Activated CD8-positive, alpha-beta memory T cell treated with anti-CD3 and anti-CD28 coated beads, Interleukin-2, amount 10 ng/mL, durations not matched to agents 7 days and 5 days (primary cell): ENCODE measurements around the gene RHOJ. TPM values are rescaled to one million over a fixed set of nuclear protein-coding genes. Genes with fewer than 3 reads are reported as not detected.
"Not testable (repeated sequence)": the region's sequence is repeated elsewhere in the genome, so short reads cannot be mapped to it uniquely, and the experiment has no call there.

Experiments used
- ATAC-seq: fragments of 150-1000 bp; cut with Tn5 transposase; one replicate; pipeline ENCODE4 v1.10.0; 2021; ENCODE audit warnings: moderate library complexity
- CTCF ChIA-PET: fragments of 350-600 bp; sonication (Branson Sonifier 250); formaldehyde crosslinking; loops from one replicate; lab custom pipeline; 2021; ENCODE audit warnings: antibody characterized with exemption; lab: Charles Lee
- DNase-seq: peaks from one replicate; pipeline ENCODE4 v3.0.0-alpha.2; 2020
- H3K27ac Mint-ChIP-seq: one replicate; pipeline ENCODE4 v1.8.0; 2021; ENCODE audit warnings: mild to moderate bottlenecking, mixed read lengths
- H3K27me3 Mint-ChIP-seq: one replicate; pipeline ENCODE4 v1.8.0; 2021; ENCODE audit warnings: mixed read lengths
- H3K36me3 Mint-ChIP-seq: one replicate; pipeline ENCODE4 v1.8.0; 2021; ENCODE audit warnings: mild to moderate bottlenecking, mixed read lengths
- H3K4me1 Mint-ChIP-seq: one replicate; pipeline ENCODE4 v1.8.0; 2021; ENCODE audit warnings: mixed read lengths
- H3K4me3 Mint-ChIP-seq: one replicate; pipeline ENCODE4 v1.8.0; 2021; ENCODE audit warnings: mild to moderate bottlenecking, moderate library complexity, mixed read lengths
- H3K9me3 Mint-ChIP-seq: one replicate; pipeline ENCODE4 v1.8.0; 2022; ENCODE audit warnings: low read depth, mixed read lengths
- total RNA-seq, 2 experiments: library from RNA; stranded (reverse); gene quantifications; one replicate each; pipeline ENCODE4 v1.2.3, GENCODE V29; 2021

Gene RHOJ
- not detected for total RNA-seq

DNA sequence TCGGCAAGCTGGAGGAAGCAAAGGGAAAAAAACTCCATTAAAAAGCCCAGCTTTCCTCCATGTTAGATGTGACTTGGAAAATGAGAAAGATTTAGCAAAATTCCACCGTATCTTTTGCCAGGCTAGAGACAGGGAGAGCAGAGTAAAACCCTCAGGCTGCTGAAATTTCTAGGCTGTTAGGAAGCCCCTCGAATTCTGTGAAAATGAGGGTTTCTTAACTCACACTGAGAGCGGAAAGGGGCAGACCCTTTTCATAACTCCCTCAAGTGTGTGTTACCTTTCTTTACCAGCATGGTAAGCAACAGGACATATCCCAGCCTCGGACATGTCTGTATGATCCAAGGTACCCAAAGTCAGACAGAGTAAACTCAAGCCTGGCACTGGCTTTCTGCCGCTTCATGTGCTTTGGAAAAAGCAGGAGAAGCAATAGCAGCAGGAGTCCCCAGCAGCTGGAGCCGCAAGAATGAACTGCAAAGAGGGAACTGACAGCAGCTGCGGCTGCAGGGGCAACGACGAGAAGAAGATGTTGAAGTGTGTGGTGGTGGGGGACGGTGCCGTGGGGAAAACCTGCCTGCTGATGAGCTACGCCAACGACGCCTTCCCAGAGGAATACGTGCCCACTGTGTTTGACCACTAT is at the start of gene RHOJ:
TSS of gene RHOJ (plus strand) at position 37 of the 637 bp plus-strand sequence. CDS start at position 464, 427 bp downstream.
- Mint-ChIP-seq H3K36me3 (no peaks in the 10 kb centered on the region), H3K4me1 (no peaks in the 10 kb centered on the region), H3K9me3 (no peaks in the 10 kb centered on the region), H3K4me3 (no peak within 1 kb of the TSS), H3K27ac (no peak within 1 kb of the TSS), H3K27me3 (peaks cover 12% of the 10 kb centered on the region)
- DNase-seq, result no peak
- CTCF ChIA-PET, result no interaction called here
- ATAC-seq, result no peak

- DNase-seq (no peak), ATAC-seq (no peak)
- no peaks in the 10 kb centered on the region for H3K27me3 Mint-ChIP-seq
Measured at GRCh38 chr14:63155511-63156185, 48.6 kb upstream of the RHOJ start.

DNA sequence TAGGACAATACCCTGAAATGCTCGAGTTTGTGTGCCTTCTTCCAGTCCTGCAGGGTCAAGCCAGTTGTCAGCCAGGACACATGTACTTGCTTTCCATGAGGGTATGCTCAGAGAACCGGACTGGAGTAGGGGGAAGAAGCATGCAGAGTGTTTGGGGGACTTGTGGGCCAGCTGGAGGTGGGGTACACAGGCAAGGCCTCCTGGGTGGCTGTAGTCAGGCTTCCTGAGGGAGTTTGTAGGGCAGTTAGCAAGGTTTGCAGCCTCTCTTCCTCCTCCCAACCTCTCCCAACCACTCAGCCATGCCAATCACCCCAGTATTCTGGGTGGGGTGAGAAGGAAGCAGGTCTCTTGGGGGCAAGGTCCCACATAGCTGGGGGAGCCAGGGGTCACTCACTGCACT is 47.0 kb upstream of the RHOJ start:
- CTCF ChIA-PET, result no interaction called here
- Mint-ChIP-seq H3K4me3 (no peak overlapping the region), H3K36me3 (no peaks in the 10 kb centered on the region), H3K9me3 (no peaks in the 10 kb centered on the region), H3K27ac (no peak overlapping the region), H3K4me1 (no peaks in the 10 kb centered on the region), H3K27me3 (no peaks in the 10 kb centered on the region)
- no peak for ATAC-seq
- no peak for DNase-seq

More at GRCh38 chr14:63155511-63156185, 48.6 kb upstream of the RHOJ start:
- Mint-ChIP-seq H3K27ac (no peak overlapping the region), H3K36me3 (no peaks in the 10 kb centered on the region), H3K9me3 (no peaks in the 10 kb centered on the region), H3K4me3 (no peak overlapping the region), H3K4me1 (no peaks in the 10 kb centered on the region)
- CTCF ChIA-PET, result no interaction called here

- ATAC-seq, result no peak
- Mint-ChIP-seq H3K27ac (no peak overlapping the region), H3K27me3 (no peaks in the 10 kb centered on the region)
Measured at GRCh38 chr14:63163306-63163705, 40.9 kb upstream of the RHOJ start.

GRCh38 chr14:63164108-63164683 is 40.0 kb upstream of the RHOJ start:
- H3K4me3 Mint-ChIP-seq, result no peak overlapping the region
- DNase-seq (no peak), ATAC-seq (no peak)
- no peaks in the 10 kb centered on the region for H3K9me3 Mint-ChIP-seq
- no peaks in the 10 kb centered on the region for H3K27me3 Mint-ChIP-seq
- no peak overlapping the region for H3K27ac Mint-ChIP-seq
- CTCF ChIA-PET, result no interaction called here
- H3K4me1 Mint-ChIP-seq, result no peaks in the 10 kb centered on the region
- H3K36me3 Mint-ChIP-seq, result no peaks in the 10 kb centered on the region

More at GRCh38 chr14:63163306-63163705, 40.9 kb upstream of the RHOJ start:
- Mint-ChIP-seq H3K36me3 (no peaks in the 10 kb centered on the region), H3K4me3 (no peak overlapping the region), H3K9me3 (no peaks in the 10 kb centered on the region), H3K4me1 (no peaks in the 10 kb centered on the region)
- DNase-seq, result no peak
- CTCF ChIA-PET, result no interaction called here

DNA sequence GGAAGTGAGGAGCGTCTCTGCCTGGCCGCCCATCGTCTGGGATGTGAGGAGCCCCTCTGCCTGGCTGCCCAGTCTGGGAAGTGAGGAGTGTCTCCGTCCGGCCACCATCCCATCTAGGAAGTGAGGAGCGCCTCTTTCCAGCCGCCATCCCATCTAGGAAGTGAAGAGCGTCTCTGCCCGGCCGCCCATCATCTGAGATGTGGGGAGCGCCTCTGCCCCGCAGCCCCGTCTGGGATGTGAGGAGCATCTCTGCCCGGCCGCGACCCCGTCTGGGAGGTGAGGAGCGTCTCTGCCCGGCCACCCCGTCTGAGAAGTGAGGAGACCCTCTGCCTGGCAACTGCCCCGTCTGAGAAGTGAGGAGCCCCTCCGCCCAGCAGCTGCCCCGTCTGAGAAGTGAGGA is 39.0 kb upstream of the RHOJ start:
- H3K27ac Mint-ChIP-seq, H3K9me3 Mint-ChIP-seq, H3K27me3 Mint-ChIP-seq, CTCF ChIA-PET, ATAC-seq, H3K36me3 Mint-ChIP-seq, H3K4me1 Mint-ChIP-seq, H3K4me3 Mint-ChIP-seq, DNase-seq: not testable (repeated sequence)

GRCh38 chr14:63167044-63167443 is 37.2 kb upstream of the RHOJ start:
- Mint-ChIP-seq H3K27ac (no peak overlapping the region), H3K4me1 (no peaks in the 10 kb centered on the region), H3K36me3 (no peaks in the 10 kb centered on the region), H3K9me3 (no peaks in the 10 kb centered on the region), H3K4me3 (no peak overlapping the region), H3K27me3 (peaks cover 5% of the 10 kb centered on the region)
- CTCF ChIA-PET, result no interaction called here
- DNase-seq (no peak), ATAC-seq (no peak)

GRCh38 chr14:63174760-63175191 is 29.5 kb upstream of the RHOJ start:
- peaks cover 5% of the 10 kb centered on the region for H3K27me3 Mint-ChIP-seq
- DNase-seq (no peak), ATAC-seq (no peak)
- CTCF ChIA-PET, result interaction anchor here (0.6 to 1.2 kb wide), 3 partner anchors 9 to 197 kb away, joined by 3 to 7 read pairs (median 3); no protein-coding TSS in a partner anchor
- H3K4me1 Mint-ChIP-seq, result no peaks in the 10 kb centered on the region
- H3K9me3 Mint-ChIP-seq, result no peaks in the 10 kb centered on the region
- no peak overlapping the region for H3K4me3 Mint-ChIP-seq
- no peaks in the 10 kb centered on the region for H3K36me3 Mint-ChIP-seq
- H3K27ac Mint-ChIP-seq, result no peak overlapping the region

GRCh38 chr14:63175531-63175930 is 28.7 kb upstream of the RHOJ start:
- DNase-seq (no peak), ATAC-seq (no peak)
- Mint-ChIP-seq H3K27me3 (peaks cover 5% of the 10 kb centered on the region), H3K9me3 (no peaks in the 10 kb centered on the region), H3K36me3 (no peaks in the 10 kb centered on the region), H3K27ac (no peak overlapping the region), H3K4me3 (no peak overlapping the region), H3K4me1 (no peaks in the 10 kb centered on the region)
- CTCF ChIA-PET, result no interaction called here

- Mint-ChIP-seq H3K27me3 (no peaks in the 10 kb centered on the region), H3K27ac (no peak overlapping the region), H3K36me3 (no peaks in the 10 kb centered on the region), H3K4me1 (no peaks in the 10 kb centered on the region), H3K9me3 (no peaks in the 10 kb centered on the region), H3K4me3 (no peak overlapping the region)
- DNase-seq (no peak), ATAC-seq (no peak)
- CTCF ChIA-PET, result no interaction called here
Measured at GRCh38 chr14:63178912-63179311, 25.3 kb upstream of the RHOJ start.

GRCh38 chr14:63179383-63179782 is 24.9 kb upstream of the RHOJ start:
- no peak overlapping the region for H3K27ac Mint-ChIP-seq
- H3K4me3 Mint-ChIP-seq, result no peak overlapping the region
- H3K36me3 Mint-ChIP-seq, result no peaks in the 10 kb centered on the region
- no peaks in the 10 kb centered on the region for H3K4me1 Mint-ChIP-seq
- DNase-seq (no peak), ATAC-seq (no peak)
- H3K27me3 Mint-ChIP-seq, result no peaks in the 10 kb centered on the region
- no peaks in the 10 kb centered on the region for H3K9me3 Mint-ChIP-seq
- CTCF ChIA-PET, result no interaction called here

DNA sequence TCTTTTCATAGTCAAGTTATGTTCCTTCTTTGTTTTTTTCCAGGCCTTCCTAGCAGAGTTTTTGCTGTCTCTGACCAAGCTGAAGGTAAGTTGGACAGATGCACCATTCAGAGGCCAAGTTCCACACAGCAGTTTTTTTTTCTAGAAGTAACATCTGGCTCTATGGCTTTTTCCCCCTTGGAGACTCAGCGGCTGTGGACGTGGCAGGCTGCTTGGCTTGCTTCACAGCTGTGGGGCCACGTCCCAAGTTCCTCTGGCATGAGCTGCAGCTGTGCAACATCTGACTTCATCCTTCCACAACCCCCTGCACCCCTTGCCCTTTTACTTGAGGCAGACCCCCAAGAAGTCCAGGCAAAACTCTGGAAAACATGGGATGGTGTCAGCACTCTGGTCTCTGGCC is 24.2 kb upstream of the RHOJ start:
- Mint-ChIP-seq H3K4me3 (no peak overlapping the region), H3K4me1 (no peaks in the 10 kb centered on the region)
- no peak for ATAC-seq

GRCh38 chr14:63182968-63183367 is 21.3 kb upstream of the RHOJ start:
- no peak for ATAC-seq
- CTCF ChIA-PET, result interaction anchor here (1.0 kb wide), 1 partner anchor 9 kb away, joined by 3 read pairs; no protein-coding TSS in a partner anchor
- H3K4me3 Mint-ChIP-seq, result no peak overlapping the region

More for the DNA sequence above, 24.2 kb upstream of the RHOJ start:
- DNase-seq, result no peak
- no peaks in the 10 kb centered on the region for H3K27me3 Mint-ChIP-seq
- CTCF ChIA-PET, result no interaction called here
- H3K27ac Mint-ChIP-seq, result no peak overlapping the region
- H3K9me3 Mint-ChIP-seq, result no peaks in the 10 kb centered on the region
- H3K36me3 Mint-ChIP-seq, result no peaks in the 10 kb centered on the region

GRCh38 chr14:63186453-63186852 is 17.8 kb upstream of the RHOJ start:
- DNase-seq, result no peak
- peaks cover 3% of the 10 kb centered on the region for H3K27me3 Mint-ChIP-seq
- H3K36me3 Mint-ChIP-seq, result no peaks in the 10 kb centered on the region
- H3K9me3 Mint-ChIP-seq, result no peaks in the 10 kb centered on the region
- no peaks in the 10 kb centered on the region for H3K4me1 Mint-ChIP-seq
- no peak for ATAC-seq
- CTCF ChIA-PET, result no interaction called here
- H3K4me3 Mint-ChIP-seq, result no peak overlapping the region
- no peak overlapping the region for H3K27ac Mint-ChIP-seq

More at GRCh38 chr14:63182968-63183367, 21.3 kb upstream of the RHOJ start:
- Mint-ChIP-seq H3K36me3 (no peaks in the 10 kb centered on the region), H3K9me3 (no peaks in the 10 kb centered on the region), H3K27ac (no peak overlapping the region), H3K4me1 (no peaks in the 10 kb centered on the region), H3K27me3 (no peaks in the 10 kb centered on the region)
- DNase-seq, result no peak
